ENCODE data around the gene PLRG1. TPM values are rescaled to one million over a fixed set of nuclear protein-coding genes. Genes with fewer than 3 reads are reported as not detected.
A peak's percentile ranks its signal among the peaks of the same experiment; 100 is the strongest.

The PLRG1 gene
- total and polyA plus RNA-seq, 4 donors = 21.7 to 61.6 (median 52.6) TPM

DNA sequence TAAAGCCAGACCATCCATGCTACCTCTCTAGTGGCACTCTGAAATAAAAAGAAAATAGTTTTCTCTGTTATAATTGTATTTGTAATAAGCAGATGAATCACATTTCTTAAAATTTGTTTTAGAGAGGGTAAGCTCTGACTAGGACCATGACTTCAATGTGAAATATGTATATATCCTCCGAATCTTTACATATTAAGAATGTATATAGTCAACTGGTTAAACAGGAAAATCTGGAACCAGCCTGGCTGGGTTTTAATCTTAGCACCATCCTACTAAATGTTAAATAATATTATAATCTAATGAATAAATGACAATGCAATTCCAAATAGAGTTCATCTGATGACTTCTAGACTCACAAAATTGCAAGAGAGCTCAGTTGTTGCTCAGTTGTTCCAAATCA lies 14.1 kb upstream of the PLRG1 start:
- intact Hi-C loops (cut with DNase I) = no loop called here
- DNase-seq = no peak
- Histone ChIP-seq H3K9me3 (ENCODE audit: control insufficient read depth, low read length) (no peaks in the 10 kb centered on the region), H3K4me1 (ENCODE audit: control insufficient read depth in 1 of 2, insufficient read depth in 2 of 2, low read length in 2 of 2) (no peaks in the 10 kb centered on the region), H3K36me3 (ENCODE audit: control insufficient read depth in 1 of 2, insufficient read depth in 2 of 2, low read length in 1 of 2) (no peaks in the 10 kb centered on the region), H3K4me3 (ENCODE audit: low read length in 2 of 2) (no peak overlapping the region), H3K27ac (ENCODE audit: low read depth in 1 of 2, low read length in 2 of 2) (no peak overlapping the region), H3K27me3 (ENCODE audit: control insufficient read depth in 1 of 2, insufficient read depth in 2 of 2, low read length in 1 of 2) (no peaks in the 10 kb centered on the region)
- WGBS, 2 donors = 91 to 96% methylated on average over 1 of the region's 1 CpG
- no peak for ATAC-seq (ENCODE audit: low FRiP score)

DNA sequence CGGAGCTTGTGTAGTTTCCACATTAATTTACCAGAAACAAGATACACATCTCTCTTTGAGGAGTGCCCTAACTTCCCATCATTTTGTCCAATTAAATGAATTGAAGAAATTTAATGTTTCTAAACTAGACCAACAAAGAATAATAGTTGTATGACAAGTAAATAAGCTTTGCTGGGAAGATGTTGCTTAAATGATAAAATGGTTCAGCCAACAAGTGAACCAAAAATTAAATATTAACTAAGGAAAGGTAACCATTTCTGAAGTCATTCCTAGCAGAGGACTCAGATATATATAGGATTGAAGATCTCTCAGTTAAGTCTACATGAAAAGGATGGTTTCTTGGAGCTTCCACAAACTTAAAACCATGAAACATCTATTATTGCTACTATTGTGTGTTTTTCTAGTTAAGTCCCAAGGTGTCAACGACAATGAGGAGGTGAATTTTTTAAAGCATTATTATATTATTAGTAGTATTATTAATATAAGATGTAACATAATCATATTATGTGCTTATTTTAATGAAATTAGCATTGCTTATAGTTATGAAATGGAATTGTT lies 12.6 kb upstream of the PLRG1 start, which contains the start of gene FGB:
TSS of gene FGB (plus strand) at position 315 of the 558 bp plus-strand sequence. CDS start at position 323, 8 bp downstream.
- no peak for ATAC-seq (ENCODE audit: low FRiP score)
- H3K9me3 ChIP-seq (ENCODE audit: control insufficient read depth, low read length) = no peaks in the 10 kb centered on the region

DNA sequence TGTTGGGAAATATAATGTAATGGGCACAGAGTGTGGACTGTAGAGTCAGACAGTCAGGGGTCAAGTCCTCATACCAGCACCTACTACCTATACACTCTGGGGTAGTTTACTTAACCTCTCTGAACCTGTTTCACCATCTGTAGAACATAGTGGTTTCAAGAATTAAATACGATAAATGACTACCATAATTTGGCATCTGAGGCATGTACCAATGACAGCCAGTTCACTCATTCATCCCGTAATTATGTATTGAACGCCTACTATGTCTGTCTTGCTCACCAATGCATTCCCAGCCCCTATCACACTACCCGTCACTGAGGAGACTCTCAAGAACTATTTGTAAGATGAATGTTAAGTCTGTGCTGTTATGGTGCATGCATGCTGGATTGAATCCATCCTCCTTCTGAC lies 10.6 kb upstream of the PLRG1 start:
- Histone ChIP-seq H3K27me3 (ENCODE audit: control insufficient read depth in 1 of 2, insufficient read depth in 2 of 2, low read length in 1 of 2) (no peaks in the 10 kb centered on the region), H3K36me3 (ENCODE audit: control insufficient read depth in 1 of 2, insufficient read depth in 2 of 2, low read length in 1 of 2) (no peaks in the 10 kb centered on the region), H3K4me3 (ENCODE audit: low read length in 2 of 2) (no peak overlapping the region), H3K27ac (ENCODE audit: low read depth in 1 of 2, low read length in 2 of 2) (no peak overlapping the region), H3K4me1 (ENCODE audit: control insufficient read depth in 1 of 2, insufficient read depth in 2 of 2, low read length in 2 of 2) (no peaks in the 10 kb centered on the region), H3K9me3 (ENCODE audit: control insufficient read depth, low read length) (no peaks in the 10 kb centered on the region)
- intact Hi-C loops (cut with DNase I) = no loop called here
- WGBS, 2 donors = 32 to 48% methylated on average over 4 of the region's 4 CpGs
- ATAC-seq (ENCODE audit: low FRiP score) (no peak), DNase-seq (no peak)

More for the DNA sequence above, 12.6 kb upstream of the PLRG1 start, which contains the start of gene FGB:
- H3K4me1 ChIP-seq (ENCODE audit: control insufficient read depth in 1 of 2, insufficient read depth in 2 of 2, low read length in 2 of 2) = no peaks in the 10 kb centered on the region
- intact Hi-C loops (cut with DNase I) = no loop called here
- 76 to 81% methylated on average over 2 of the region's 2 CpGs for WGBS, 2 donors
- no peaks in the 10 kb centered on the region for H3K36me3 ChIP-seq (ENCODE audit: control insufficient read depth in 1 of 2, insufficient read depth in 2 of 2, low read length in 1 of 2)
- no peak within 1 kb of the TSS for H3K4me3 ChIP-seq (ENCODE audit: low read length in 2 of 2)
- no peak within 1 kb of the TSS for H3K27ac ChIP-seq (ENCODE audit: low read depth in 1 of 2, low read length in 2 of 2)
- no peak for DNase-seq
- H3K27me3 ChIP-seq (ENCODE audit: control insufficient read depth in 1 of 2, insufficient read depth in 2 of 2, low read length in 1 of 2) = no peaks in the 10 kb centered on the region

DNA sequence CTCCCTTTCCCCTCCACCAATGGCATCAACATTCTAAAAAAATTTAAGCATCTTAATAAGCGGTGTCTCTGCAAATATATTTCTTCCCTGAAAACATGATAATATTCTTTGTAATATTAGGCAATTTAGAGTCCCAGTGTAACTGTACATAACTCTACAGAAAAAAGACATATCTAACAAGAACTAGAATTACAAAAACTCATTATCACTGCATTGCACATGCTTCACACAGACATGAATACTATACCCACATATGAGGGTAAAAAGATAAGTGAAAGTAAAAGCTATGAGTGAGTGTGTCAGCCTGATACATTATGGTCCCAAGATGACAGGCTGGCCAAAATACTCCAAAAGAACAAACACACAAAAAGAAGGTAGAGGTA lies 10.2 kb upstream of the PLRG1 start:
- H3K4me1 ChIP-seq (ENCODE audit: control insufficient read depth in 1 of 2, insufficient read depth in 2 of 2, low read length in 2 of 2) = no peaks in the 10 kb centered on the region
- DNase-seq = no peak
- 95 to 100% methylated on average over 1 of the region's 1 CpG for WGBS, 2 donors
- intact Hi-C loops (cut with DNase I) = no loop called here
- no peaks in the 10 kb centered on the region for H3K36me3 ChIP-seq (ENCODE audit: control insufficient read depth in 1 of 2, insufficient read depth in 2 of 2, low read length in 1 of 2)
- H3K4me3 ChIP-seq (ENCODE audit: low read length in 2 of 2) = no peak overlapping the region
- ATAC-seq (ENCODE audit: low FRiP score) = no peak
- no peaks in the 10 kb centered on the region for H3K9me3 ChIP-seq (ENCODE audit: control insufficient read depth, low read length)
- no peak overlapping the region for H3K27ac ChIP-seq (ENCODE audit: low read depth in 1 of 2, low read length in 2 of 2)
- no peaks in the 10 kb centered on the region for H3K27me3 ChIP-seq (ENCODE audit: control insufficient read depth in 1 of 2, insufficient read depth in 2 of 2, low read length in 1 of 2)

DNA sequence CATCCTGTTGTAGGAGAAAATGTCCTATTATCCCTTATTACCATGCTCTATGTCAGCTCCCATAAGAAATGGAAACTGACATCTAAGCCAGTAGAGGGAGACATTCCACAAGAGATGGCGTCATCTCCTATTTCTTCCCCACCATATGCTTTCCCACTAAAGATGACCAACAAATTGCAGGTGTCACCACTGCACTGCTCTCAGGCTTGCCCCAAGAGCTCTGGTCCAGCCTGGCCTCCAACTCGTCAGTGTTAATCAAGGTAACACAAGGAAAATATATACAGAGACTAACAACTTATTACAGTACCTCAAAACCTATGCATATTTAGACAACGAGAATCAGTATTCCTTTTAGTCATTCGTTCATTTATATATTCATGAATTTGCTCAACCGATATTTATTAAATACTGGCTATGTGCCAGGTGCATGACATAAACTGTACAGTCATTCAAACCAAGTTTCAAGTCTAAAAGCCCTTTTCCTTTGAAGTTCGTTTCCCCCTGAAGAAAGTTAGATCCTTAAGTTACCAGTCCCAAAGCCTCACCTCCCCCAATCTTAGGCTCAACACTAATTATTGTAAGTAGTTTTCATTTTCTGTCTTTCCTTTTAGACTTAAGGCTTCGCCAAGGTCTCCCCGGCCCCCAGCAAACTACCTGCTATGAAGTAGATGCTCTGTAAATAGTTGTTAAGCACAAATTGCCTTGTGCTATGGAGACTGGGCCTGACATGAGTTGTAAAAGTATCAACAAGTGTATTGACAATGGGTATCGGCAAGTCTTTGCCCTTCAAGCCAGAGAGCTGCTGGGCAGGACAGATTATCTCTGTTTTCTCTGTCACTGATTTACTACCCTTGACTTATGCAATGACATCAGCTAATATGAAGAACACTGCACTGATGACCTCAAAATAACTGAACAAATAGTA lies 9.6 kb upstream of the PLRG1 start:
- ATAC-seq (ENCODE audit: low FRiP score) = peak; percentile 54
- WGBS, 2 donors = 76 to 79% methylated on average over 9 of the region's 9 CpGs
- no peaks in the 10 kb centered on the region for H3K4me1 ChIP-seq (ENCODE audit: control insufficient read depth in 1 of 2, insufficient read depth in 2 of 2, low read length in 2 of 2)
- intact Hi-C loops (cut with DNase I) = loop anchor here (5.0 to 10.0 kb wide), 3 partner anchors 223 to 795 kb away; partner anchors contain the start of gene RBM46 (in 2 of the 2)
- H3K27ac ChIP-seq (ENCODE audit: low read depth in 1 of 2, low read length in 2 of 2) = no peak overlapping the region
- no peak overlapping the region for H3K4me3 ChIP-seq (ENCODE audit: low read length in 2 of 2)
- no peak for DNase-seq
- no peaks in the 10 kb centered on the region for H3K36me3 ChIP-seq (ENCODE audit: control insufficient read depth in 1 of 2, insufficient read depth in 2 of 2, low read length in 1 of 2)
- no peaks in the 10 kb centered on the region for H3K9me3 ChIP-seq (ENCODE audit: control insufficient read depth, low read length)
- H3K27me3 ChIP-seq (ENCODE audit: control insufficient read depth in 1 of 2, insufficient read depth in 2 of 2, low read length in 1 of 2) = no peaks in the 10 kb centered on the region

DNA sequence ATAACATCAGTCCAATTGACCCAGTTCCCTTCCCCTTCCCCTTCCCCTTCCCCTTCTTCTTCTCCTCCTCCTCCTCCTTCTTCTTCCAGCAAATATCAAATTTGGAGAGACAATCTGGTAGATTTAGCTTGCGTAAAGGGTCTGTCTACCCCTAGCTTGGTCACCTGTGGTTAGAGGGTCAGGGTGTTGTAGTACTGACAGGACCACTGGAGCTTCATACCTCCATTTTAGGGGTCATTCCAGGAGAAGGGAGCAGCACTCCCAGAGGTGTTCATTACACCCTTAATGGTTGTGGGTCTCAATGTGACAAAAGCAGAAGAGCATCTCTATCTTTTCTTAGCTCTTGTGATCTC lies 8.9 kb upstream of the PLRG1 start:
- ATAC-seq (ENCODE audit: low FRiP score) = no peak
- Histone ChIP-seq H3K27me3 (ENCODE audit: control insufficient read depth in 1 of 2, insufficient read depth in 2 of 2, low read length in 1 of 2) (no peaks in the 10 kb centered on the region), H3K36me3 (ENCODE audit: control insufficient read depth in 1 of 2, insufficient read depth in 2 of 2, low read length in 1 of 2) (no peaks in the 10 kb centered on the region), H3K9me3 (ENCODE audit: control insufficient read depth, low read length) (no peaks in the 10 kb centered on the region), H3K4me1 (ENCODE audit: control insufficient read depth in 1 of 2, insufficient read depth in 2 of 2, low read length in 2 of 2) (no peaks in the 10 kb centered on the region), H3K4me3 (ENCODE audit: low read length in 2 of 2) (no peak overlapping the region), H3K27ac (ENCODE audit: low read depth in 1 of 2, low read length in 2 of 2) (no peak overlapping the region)
- intact Hi-C loops (cut with DNase I) = loop anchor here (5.0 to 10.0 kb wide), 3 partner anchors 223 to 796 kb away; partner anchors contain the start of gene RBM46 (in 2 of the 2)
- DNase-seq = no peak
- 88 to 89% methylated on average over 1 of the region's 1 CpG for WGBS, 2 donors

DNA sequence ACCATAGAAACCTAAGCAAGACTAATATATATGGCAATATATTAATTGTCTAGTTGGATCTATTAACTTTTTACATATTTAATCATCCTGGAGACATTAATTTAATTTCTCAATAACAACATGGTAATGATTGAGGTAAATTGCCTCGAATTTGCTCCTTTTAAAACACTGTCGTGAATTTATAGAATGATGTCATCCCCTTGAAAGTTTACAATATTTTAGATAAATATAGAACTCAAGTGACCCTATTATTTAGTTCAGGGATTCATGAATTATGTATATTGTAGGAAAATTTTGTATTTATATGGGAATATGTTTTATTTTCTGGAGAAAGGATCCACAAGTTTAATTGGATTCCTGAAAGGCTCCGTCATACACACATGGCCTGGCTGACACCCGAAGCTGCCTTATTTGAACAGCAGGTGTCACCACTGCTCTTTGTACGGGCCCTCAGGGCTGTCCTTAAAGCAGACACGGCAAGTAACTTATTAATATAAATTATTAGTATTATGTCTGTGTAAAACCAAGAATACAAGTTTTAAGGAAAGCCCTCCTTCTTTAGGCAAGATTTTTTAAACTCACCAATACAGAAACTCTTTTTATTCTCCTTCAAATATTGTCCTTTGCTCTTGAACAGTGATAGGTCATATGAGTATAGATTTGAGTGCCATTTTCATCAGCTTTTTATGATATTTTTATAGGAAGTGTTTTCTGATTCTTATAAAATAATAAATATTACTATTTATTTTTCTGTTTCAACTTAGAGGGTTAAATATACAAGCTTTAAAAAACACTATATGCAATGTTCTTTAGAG lies 1.9 kb upstream of the PLRG1 start:
- Histone ChIP-seq H3K4me3 (ENCODE audit: low read length in 2 of 2) (no peak overlapping the region), H3K27me3 (ENCODE audit: control insufficient read depth in 1 of 2, insufficient read depth in 2 of 2, low read length in 1 of 2) (no peaks in the 10 kb centered on the region), H3K36me3 (ENCODE audit: control insufficient read depth in 1 of 2, insufficient read depth in 2 of 2, low read length in 1 of 2) (no peaks in the 10 kb centered on the region), H3K4me1 (ENCODE audit: control insufficient read depth in 1 of 2, insufficient read depth in 2 of 2, low read length in 2 of 2) (peaks cover 0 to 3% of the 10 kb centered on the region in 2 donors), H3K27ac (ENCODE audit: low read depth in 1 of 2, low read length in 2 of 2) (no peak overlapping the region), H3K9me3 (ENCODE audit: control insufficient read depth, low read length) (no peaks in the 10 kb centered on the region)
- intact Hi-C loops (cut with DNase I) = loop anchor here (2.0 to 10.0 kb wide), 4 partner anchors 67 to 803 kb away; partner anchors contain the start of gene RBM46 (in 1 of the 2)
- DNase-seq = peak; percentile 70 to 86
- WGBS, 2 donors = 6 to 13% methylated on average over 6 of the region's 6 CpGs
- ATAC-seq (ENCODE audit: low FRiP score) = peak; percentile 80

DNA sequence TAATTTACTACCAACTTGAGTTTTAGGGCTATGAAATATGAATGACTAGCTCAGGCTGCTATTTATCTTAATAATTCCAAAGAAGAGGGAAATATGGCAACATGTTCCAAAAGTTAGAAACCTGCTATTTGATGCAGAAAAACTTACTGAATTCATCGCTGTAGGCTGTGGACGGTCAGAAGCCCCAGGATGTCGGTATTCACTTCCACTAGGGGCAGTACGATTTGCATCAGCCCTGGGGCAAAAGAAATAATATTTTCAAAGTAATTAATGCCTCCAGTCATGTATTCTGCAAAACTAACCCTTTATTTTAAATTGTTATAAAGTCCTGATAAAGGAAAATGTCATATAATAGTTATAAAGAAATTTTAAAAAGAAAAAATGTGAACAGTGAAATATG lies 4.5 kb downstream of the PLRG1 start:
- peaks cover 0 to 3% of the 10 kb centered on the region in 2 donors for H3K4me1 ChIP-seq (ENCODE audit: control insufficient read depth in 1 of 2, insufficient read depth in 2 of 2, low read length in 2 of 2)
- DNase-seq = no peak
- 87 to 89% methylated on average over 4 of the region's 4 CpGs for WGBS, 2 donors
- no peaks in the 10 kb centered on the region for H3K27me3 ChIP-seq (ENCODE audit: control insufficient read depth in 1 of 2, insufficient read depth in 2 of 2, low read length in 1 of 2)
- H3K4me3 ChIP-seq (ENCODE audit: low read length in 2 of 2) = no peak overlapping the region
- H3K9me3 ChIP-seq (ENCODE audit: control insufficient read depth, low read length) = no peaks in the 10 kb centered on the region
- intact Hi-C loops (cut with DNase I) = no loop called here
- peaks cover 4% of the 10 kb centered on the region in 2 donors for H3K36me3 ChIP-seq (ENCODE audit: control insufficient read depth in 1 of 2, insufficient read depth in 2 of 2, low read length in 1 of 2)
- ATAC-seq (ENCODE audit: low FRiP score) = no peak
- H3K27ac ChIP-seq (ENCODE audit: low read depth in 1 of 2, low read length in 2 of 2) = no peak overlapping the region
